H54 (cell line): Measurements from ENCODE around the gene TNIP2.
"Not testable (repeated sequence)": the region's sequence is repeated elsewhere in the genome, so short reads cannot be mapped to it uniquely, and the experiment has no call there.

Experiments
- DNase-seq: peaks from one replicate; pipeline ENCODE4 v3.0.0; 2011; ENCODE audit warnings: low spot score, mixed read lengths; ENCODE audit not compliant: insufficient read length
- FAIRE-seq: peaks from 3 replicates; lab custom pipeline; 2011; peaks lifted over from hg19 to GRCh38; lab: Jason Lieb, UNC
- POLR2A ChIP-seq: IDR thresholded peaks from 2 replicates; pipeline ENCODE4 v1.6.1; 2011; ENCODE audit warnings: low read depth, mild to moderate bottlenecking, low read length

Gene TNIP2

DNA sequence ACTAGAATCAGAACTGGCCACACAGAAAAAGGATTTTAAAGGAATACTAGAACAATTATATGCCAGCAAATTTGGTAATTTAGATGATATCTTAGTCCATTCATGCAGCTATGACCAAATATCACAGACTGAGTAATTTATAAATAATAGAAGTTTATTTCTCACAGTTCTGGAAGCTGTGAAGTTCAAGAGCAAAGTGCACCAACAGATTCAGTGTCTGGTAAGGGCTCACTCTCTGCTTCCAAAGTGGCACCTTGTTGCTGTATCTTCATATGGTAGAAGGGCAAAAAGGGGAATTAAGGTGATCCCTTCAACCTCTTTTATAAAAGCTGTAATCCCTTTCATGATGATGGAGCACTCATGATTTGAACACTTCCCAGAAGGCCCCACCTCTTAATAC, 20.3 kb downstream of the TNIP2 start:
- DNase-seq (no peak), FAIRE-seq (no peak)
- TF ChIP-seq POLR2A, result no peak

DNA sequence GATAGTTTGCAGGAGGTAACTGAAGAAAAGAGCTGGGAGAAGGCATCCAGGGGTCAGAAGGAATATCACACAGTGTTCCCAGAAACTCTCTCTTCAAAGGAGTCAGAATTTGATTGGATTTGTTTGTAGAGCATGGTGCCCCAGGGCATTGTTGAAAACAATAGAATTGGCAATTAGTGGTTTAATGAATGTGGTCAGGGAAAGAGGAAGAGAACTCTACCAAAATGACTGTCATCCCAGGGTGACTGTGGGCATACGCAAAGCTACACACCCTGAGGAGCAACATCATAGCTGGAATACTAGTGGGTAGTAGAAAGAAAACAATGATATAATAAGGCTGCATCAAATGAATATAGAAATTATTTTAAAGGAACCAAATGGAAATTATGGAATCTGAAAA, 21.5 kb downstream of the TNIP2 start:
- FAIRE-seq (no peak), DNase-seq (no peak)
- no peak for TF ChIP-seq POLR2A

DNA sequence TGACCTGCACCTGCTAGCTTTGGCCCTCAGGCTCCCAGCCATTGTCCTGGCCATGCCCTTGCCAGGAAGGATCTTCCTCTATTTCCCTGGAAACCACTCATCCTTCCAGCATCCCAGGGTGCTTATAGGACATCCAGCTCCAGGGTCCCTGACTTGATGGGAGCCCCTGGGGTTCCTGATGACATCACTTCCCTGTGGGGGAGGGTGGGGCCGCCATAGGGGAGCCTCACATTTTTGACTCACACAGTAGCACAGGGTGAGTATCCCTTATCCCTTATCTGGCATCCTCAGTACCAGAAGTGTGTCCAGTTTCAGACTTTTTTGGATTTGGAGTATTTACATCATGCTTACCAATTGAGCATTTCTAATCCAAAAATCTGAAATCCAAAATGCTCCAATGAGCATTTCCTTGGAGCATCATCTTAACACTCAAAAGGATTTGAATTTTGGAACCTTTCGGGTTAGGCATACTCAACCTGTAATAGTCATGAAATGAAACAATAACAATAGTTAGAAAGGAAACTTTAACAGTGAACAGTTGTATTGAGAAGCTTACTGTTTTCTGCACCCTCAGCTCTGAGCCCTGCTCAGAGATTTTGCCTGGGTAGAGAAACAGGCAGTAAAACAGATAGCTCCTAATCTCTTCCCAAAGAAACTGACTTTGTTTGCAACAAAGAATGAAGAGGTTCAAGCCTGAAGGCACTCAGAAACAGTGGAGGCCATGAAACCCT, 22.1 kb downstream of the TNIP2 start:
- no peak for DNase-seq
- no peak for FAIRE-seq
- no peak for TF ChIP-seq POLR2A

DNA sequence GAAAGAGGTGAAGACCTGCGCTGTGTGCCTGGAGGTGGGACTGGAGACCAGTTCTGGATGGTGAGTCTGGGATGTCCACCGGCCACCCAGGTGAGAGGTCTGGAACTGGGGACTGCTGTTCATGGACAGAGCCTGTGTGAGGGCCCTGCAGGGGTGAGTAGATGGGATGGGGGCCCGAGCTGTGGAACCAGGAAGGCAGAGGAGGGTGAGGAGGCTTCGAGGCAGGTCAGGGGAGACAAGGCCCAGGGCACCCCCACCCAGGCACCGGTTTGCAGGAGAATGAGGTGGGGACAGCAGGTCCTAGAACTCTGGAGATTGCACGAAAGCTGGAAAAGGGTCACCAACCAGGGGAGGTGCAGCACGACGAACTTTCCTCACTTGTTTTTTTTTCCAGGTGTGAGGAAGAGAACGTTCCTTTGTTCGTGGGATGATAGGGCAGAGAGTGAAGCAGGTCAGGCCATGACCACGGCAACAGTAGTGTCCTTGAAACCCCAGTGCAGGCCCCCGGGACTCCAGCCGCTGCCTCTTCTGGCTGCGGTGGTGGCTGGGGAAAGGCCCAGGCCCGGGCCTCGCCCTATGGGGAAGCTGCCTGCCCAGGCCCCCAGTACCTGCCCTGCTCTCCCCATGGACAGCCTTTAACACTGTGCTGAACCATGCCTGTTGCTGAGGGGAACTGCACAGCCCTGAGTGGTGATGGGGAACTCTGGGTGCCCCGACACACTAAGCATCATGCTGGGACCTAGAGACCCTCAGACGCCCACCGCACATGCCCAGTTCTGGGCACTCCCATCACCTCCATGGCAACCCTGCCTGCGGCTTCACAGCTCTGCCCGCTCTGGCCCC, 22.9 kb downstream of the TNIP2 start:
- no peak for TF ChIP-seq POLR2A
- FAIRE-seq, result no peak
- no peak for DNase-seq

DNA sequence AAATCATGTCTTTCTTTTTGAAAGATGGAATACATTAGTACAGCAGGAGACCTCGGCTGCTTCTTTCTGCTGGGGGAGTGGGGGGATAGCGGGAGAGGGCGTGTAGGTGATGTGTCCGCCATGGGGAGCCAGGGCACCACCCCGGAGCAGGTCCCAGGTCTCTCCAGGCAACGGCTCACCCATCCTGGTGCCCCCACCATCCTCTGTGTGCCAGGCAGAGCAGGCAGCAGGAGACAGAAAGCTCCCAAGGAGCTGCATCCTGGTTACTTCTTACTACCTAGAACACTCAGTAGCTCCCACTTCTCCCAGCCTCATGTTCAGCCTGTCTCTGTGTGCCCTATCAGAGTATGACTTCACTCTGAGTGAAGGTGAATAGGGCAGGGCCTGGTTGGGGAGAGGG, 23.6 kb downstream of the TNIP2 start:
- TF ChIP-seq POLR2A, result no peak
- FAIRE-seq, result no peak
- DNase-seq, result no peak

DNA sequence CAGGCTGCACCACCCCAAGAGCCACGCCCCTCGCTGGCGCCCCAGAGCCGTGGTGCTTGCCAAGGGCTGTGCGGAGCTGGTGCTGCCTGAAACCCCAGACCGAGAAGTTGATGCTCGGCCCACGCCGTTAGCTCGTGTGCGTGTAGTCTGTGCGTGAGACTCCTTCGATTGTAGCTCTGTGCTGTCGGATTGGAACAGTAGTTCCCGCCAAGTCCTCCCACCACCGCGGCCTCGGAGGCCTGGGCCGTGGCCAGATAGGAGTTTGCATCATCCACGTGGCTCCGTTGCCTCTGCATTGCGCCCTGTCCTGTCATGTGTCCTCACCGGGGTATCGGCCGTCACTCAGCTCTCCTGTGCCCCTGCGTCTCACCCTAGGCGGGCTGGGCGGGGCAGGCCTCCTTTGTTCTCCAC, 24.2 kb downstream of the TNIP2 start:
- FAIRE-seq (no peak), DNase-seq (no peak)
- no peak for TF ChIP-seq POLR2A

DNA sequence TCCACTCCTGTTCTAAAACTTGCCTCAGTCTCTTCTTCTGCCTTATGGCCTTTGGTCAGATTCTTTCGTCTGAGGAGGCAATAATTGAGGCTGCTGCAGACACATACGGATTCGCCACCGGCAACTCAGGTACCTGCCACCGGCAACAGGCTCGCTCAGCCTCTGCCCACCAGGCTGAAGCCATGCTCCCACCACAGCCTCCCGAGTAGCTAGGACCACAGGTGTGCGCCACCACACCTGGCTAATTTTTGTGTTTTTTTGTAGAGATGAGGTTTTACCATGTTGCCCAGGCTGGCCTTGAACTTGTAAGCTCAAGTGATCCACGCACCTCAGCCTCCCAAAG, 26.6 kb downstream of the TNIP2 start:
- TF ChIP-seq POLR2A, result no peak
- DNase-seq (no peak), FAIRE-seq (no peak)

DNA sequence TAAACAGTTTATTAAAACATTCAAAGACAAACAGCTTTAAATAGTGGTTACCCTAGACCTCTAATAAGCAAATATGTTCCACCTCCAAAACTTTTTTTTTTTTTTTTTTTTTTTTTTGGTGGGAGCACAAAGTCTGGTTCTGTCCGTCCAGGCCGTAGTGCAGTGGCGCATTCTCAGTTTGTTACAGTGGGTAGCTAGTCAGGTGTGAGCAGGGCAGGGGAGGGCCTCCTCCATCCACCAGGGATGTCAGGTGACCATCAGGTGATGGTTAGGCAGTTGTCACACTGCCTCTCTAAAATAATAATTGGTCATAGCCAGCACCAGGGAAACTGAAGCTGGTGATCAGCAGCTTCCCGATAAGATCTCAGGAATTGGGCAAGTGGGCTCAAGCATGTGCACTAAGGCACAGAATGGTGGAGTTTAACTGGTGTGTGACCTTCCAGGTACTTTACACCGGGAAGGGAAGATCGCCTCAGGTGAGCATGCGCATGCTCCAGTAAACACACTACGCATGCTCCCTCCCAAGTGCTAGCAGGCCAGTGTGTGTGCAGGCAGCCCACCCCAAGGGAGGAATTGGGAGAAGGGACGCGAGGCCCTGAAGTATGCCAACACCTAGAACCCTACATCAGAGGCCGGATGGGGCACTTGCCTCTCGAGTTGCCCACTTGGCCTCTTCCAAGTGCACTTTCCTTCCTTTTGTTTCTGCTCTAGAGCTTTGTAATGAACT, 27.2 kb downstream of the TNIP2 start:
- no peak for FAIRE-seq
- DNase-seq, result no peak
- no peak for TF ChIP-seq POLR2A

DNA sequence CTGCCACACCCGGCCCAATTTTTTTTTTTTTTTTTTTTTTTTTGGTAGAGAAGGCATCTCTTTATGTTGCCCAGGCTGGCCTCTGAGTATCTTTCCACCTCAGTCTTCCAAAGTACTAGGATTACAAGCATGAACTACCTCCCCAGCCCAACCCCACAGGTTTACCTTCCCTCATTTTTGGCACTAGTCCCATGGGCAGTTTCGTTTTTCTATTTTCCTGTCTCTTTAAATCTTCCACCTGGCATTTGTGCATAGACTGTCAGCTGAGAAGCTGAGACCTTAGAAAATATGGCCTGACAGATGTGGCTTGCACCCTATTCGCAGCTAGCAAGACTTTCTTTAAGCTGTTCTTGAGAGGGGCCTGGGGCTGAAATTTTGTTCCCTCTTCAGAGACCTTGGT, 27.9 kb downstream of the TNIP2 start:
- no peak for DNase-seq
- no peak for FAIRE-seq
- TF ChIP-seq POLR2A, result no peak

DNA sequence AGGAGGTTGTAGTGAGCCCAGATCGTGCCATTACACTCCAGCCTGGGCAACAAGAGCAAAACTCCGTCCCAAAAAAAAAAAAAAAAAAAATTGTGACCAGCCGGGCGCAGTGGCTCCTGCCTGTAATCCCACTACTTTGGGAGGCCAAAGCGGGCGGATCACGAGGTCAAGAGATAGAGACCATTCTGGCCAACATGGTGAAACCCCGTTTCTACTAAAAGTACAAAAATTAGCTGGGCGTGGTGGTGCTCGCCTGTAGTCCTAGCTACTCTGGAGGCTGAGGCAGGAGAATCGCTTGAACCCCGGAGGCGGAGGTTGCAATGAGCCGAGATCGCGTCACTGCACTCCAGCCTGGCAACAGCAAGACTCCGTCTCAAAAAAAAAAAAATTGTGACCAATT, 29.3 kb downstream of the TNIP2 start:
- FAIRE-seq, DNase-seq: not testable (repeated sequence)

DNA sequence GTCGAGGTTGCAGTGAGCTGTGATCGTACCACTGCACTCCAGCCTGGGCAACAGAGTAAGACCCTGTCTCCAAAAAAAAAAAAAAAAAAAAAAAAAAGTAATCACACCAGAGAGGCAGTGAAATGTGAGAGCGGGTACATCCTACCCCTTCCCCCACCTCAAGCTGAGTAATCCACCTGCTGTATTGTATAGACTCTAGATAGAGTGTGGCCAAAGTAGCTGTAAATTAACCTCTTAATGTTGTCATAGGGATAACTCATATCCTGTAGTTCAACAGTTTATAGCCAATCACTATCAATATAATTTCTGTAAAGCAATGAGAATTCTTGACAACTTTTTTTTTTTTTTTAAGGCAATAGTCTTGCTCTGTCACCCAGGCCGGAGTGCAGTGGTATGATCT, 30.8 kb downstream of the TNIP2 start:
- no peak for TF ChIP-seq POLR2A
- no peak for DNase-seq
- no peak for FAIRE-seq

DNA sequence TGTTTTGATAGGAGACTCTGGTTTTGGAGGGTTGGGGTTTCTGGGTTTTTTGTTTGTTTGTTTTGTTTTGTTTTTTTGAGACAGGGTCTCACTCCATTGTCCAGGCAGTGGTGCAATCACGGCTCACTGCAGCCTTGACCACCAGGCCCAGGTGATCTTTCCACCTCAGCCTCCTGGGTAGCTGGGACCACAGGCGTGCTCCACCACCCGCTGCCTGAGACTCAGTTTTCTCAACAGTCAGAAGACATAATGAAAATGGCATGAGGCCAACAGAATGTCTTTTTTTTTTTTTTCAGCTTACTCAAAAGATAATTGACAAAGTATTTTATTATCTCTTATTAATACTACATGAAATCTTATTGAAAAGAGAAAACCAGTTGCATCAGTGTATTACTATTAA, 32.4 kb downstream of the TNIP2 start:
- FAIRE-seq (no peak), DNase-seq (no peak)
- no peak for TF ChIP-seq POLR2A

DNA sequence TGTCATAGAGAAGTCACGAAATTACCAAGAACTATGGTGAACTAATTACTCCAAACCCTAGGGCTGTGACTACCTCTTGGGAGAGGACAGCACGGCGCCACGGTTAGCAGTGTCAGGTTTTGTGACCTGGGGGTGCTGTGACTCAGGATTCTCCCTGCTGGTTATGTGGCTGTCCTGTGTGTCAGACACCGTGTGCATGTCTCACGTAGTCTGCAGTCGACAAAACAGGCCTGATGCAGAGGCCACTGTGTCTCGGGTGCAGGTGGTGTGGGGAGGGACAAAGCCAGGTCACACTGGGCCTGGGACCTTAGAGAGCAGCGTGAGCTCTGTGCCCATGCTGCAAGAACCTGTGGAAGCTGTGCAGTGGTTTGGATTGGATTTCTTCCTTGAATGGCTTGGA, 34.1 kb downstream of the TNIP2 start:
- DNase-seq (no peak), FAIRE-seq (no peak)
- no peak for TF ChIP-seq POLR2A

DNA sequence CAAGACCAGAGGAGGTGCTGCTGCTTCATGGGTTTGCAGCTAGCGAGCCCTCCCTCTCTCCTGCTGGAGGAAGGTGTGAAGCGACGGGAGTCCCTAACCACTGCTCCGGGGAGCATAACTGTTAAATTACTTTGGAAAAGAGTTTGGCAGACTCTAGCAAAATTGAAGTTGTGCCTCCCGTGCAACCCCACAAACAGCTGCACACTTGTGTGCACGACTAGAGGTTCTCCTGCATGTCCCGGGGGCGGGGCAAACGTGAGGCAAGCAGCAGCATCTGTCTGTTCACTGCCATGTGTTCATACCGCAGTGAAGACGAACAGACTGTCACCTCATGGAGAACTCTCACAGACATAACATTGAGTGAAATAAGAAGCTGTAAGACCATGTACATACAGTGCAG, 34.5 kb downstream of the TNIP2 start:
- FAIRE-seq (no peak), DNase-seq (no peak)
- TF ChIP-seq POLR2A, result no peak
